GM18508 (cell line): ENCODE measurements around the gene TMEM238.

Experiments
- ATAC-seq: cut with Tn5 transposase; IDR thresholded peaks from one replicate; pipeline ENCODE4 v1.9.1; 2021; ENCODE audit warnings: moderate number of reproducible peaks; ENCODE audit not compliant: insufficient read depth, unreplicated experiment

The TMEM238 gene

DNA sequence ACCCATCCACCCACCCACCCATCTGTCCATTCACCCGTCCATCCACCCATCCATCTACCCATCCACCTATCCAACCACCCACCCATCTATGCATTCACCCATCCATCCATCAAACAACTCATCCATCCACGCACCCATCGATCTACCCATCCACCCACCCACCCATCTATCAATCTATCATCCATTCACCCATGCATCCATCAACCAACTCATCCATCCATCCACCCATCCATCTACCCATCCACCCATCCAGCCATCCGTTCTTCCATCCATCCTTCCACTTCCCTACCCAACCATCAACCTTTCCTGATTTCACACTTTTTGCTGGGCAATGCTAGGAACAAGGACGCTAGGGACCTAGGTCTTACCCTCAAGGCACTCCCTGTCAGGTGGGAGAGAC lies 2.1 kb downstream of the TMEM238 start:
- no peak for ATAC-seq

DNA sequence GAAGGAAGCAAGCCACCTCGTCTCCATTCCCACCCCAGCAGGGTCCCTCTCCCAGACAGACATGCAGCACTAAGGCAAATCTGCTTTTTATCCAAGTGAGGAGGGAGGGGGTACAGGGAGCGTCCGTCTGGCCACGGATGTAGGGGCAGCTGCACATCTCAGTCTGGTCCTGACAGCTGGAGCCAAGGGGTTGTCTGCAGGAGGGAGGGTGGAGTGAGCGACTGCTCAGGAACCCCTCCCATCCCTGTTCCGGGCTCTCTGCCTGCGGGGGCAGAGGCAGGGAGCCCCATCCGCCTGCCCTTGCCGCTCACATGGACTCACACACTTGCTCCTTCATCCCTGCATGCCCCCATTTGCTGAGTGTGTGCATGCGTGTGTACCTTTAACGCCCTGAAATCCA lies 4.9 kb downstream of the TMEM238 start:
- no peak for ATAC-seq

DNA sequence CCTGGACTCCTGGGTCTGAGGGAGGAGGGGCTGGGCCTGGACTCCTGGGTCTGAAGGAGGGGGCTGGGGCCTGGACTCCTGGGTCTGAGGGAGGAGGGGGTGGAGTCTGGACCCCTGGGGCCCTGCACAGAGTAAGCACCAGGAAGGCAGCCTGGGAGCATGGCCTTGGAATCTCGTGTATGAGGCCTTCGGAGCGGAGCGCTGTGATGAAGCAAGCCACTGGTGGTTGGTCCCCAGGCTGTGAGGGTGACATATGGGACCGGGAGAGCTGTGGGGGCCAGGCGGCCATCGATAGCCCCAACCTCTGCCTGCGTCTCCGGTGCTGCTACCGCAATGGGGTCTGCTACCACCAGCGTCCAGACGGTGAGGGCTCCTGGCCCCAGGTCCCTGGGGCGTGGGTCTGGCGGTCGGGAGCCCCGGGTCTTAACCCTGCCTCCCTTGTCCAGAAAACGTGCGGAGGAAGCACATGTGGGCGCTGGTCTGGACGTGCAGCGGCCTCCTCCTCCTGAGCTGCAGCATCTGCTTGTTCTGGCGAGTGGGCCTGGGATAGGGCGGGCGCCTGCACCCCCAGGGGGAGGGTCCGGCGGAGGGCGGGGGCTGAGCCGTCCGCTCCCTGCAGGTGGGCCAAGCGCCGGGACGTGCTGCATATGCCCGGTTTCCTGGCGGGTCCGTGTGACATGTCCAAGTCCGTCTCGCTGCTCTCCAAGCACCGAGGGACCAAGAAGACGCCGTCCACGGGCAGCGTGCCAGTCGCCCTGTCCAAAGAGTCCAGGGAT lies 6.5 kb downstream of the TMEM238 start:
- ATAC-seq: no peak

DNA sequence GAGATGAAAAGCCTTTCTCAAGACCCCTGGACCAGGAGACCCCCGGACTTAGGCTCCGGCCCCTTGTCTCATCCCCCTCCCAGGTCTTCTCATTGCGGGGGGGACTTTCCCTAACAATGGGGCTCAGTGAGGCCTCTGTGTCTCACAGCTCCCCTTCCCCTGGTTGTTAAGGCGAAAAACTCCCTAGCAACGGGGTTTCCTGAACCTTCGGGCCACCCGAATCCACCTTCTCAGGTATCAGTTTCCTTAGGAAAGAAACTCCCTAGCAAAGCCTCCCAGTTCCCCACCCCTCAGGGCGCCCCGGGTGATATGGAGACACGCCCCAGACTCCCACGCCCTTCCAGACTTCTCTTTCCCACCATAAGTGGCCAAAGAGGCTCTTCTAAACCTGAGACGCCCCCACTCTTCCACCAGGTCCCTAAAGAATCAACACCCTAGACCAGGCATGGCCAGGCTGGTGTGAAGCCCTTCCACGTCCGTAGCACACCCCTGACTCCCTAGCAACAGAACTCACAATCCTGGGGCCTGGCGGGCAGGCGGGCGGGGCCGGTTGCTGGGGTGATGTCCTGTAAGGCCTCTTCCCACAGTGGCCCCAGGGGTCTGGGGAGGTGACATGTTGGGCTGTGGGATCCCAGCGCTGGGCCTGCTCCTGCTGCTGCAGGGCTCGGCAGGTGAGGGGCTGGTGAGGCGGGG lies 7.7 kb downstream of the TMEM238 start, which contains the start of gene TMEM190:
TSS of gene TMEM190 (plus strand) at position 586 of the 693 bp plus-strand sequence. CDS start at position 614, 28 bp downstream.
- no peak for ATAC-seq

DNA sequence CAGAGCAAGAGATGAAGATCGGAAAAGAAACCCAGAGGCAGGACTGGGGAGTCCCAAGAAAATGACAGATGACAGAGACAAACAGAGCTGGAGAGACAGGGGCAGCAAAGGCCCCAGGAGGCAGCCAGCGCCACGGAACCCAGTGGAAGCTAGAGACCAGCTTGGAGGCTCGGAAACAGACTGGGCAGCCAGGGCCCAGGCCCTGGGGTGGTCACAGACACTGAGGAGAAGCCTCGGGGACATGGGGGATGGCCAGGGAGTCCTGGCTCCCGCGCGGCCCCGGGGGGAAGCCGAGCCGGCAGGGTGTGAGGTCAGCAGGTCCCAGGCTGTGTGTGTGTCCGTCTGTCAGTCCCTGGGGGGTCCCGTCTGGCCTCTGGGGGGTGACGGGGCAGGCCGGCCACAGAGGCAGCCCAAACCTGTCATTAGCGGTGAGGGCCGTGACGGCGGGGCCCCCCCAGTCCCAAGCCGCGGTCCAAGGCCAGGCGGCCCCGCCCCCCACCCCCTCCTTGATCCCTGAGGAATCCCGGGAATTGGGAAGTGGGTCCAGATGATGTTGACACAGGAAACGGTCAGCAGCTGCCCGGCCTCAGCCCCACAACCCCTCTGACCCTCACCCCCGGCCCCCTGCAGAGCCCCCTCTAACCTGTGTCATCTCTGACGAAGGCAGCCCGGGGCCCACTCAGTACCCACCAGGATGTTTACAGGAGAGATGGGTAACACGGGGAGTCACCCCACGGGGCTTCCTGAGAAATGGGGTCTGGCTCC lies 9.9 kb downstream of the TMEM238 start:
- no peak for ATAC-seq

DNA sequence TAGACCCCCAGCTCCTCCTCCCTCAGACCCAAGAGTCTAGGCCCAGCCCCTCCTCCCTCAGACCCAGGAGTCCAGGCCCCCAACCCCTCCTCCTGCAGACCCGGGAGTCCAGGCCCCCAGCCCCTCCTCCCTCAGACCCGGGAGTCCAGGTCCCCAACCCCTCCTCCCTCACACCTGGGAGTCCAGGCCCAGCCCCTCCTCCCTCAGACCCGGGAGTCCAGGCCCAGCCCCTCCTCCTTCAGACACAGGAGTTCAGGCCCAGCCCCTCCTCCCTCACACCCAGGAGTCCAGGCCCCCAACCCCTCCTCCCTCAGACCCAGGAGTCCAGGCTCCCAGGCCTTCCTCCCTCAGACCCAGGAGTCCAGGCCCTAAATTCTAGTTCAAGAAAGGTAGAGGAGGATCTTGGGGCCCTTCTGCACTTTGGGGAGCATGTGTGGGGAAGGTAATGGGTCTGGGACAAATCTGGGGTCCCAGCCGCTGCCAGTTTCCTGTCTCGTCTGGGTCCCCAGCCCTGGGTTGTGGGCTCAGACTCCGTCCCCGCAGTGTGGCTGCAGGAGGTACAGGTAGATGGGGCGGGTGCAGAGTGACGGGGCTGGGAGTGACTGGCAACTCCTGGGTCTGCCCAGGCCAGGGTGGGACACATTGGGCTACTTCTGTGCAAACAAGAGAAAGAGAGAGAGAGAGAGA lies 10.6 kb downstream of the TMEM238 start:
- ATAC-seq: no peak

DNA sequence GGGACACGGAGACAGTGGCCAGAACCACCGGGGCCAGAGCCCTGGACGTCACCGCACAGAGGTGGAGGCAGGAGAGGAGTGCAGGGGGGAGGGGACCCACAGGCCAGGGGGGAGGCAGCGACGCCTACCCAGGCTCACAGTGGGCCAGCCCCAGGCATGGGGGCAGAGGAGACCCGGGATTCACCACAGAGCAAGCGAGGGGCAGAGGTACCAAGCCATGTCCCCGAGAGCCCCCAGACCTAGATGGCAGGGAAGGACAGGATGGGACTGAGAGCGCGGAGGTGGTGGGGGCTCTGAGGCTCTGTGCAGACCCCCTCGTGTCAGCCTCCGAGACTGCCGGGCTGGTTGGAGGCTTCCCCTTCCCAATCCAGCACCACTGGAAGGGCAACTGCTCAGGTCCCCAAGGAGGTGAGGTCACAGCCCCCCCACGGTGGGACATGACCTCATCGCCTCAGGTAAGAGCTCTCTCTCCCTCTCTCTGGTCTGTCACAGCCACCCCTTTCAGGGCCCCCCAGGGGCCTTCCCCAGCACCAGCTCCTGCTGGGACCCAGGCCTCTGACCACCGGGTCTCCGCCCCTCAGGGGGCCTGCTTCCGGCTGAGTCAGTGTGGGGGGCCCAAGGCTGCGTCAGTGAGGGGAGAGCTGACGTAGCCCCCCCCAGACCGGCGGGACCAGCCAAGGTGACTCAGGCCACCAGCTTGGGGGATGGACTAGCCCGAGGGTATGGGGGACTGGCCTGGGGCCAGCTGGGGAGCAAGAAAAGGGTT lies 11.6 kb downstream of the TMEM238 start:
- ATAC-seq: no peak

DNA sequence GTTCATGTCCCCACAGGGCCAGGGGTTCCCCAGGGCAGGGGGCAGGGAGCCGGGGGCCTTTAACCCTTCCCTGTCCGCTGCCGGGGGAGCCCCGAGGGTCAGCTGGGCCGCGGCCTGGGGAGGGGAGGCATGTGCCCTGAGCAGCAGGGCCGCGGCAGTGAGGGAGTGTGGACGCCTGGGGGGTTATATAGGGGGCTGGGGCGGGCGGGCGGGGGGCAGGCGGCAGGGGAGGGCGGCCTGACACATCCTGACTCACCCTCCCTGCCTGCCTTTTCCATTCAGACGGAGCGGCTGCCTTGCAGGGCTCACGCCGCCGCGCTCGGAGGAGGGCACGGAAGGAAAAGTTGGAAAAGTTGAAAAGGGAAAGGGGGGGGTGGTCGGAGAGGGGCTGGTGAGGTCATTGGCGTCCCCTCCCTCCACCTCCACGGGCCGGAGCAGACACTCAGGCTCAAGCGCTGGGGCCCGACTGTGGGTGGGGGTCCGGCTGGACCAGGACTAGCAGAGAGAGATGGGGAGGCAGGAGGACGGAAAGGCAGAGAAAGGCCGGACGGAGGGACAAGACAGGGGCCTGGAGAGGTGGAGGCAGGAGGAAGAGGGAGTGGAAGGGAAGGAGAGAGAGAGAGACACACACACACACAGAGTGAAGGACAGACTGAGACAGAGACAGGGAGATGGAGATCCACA lies 13.6 kb downstream of the TMEM238 start, which contains the start of gene IL11:
TSS of gene IL11 (minus strand) at position 159 of the 684 bp plus-strand sequence. CDS start at position 6, 153 bp downstream.
- no peak for ATAC-seq

DNA sequence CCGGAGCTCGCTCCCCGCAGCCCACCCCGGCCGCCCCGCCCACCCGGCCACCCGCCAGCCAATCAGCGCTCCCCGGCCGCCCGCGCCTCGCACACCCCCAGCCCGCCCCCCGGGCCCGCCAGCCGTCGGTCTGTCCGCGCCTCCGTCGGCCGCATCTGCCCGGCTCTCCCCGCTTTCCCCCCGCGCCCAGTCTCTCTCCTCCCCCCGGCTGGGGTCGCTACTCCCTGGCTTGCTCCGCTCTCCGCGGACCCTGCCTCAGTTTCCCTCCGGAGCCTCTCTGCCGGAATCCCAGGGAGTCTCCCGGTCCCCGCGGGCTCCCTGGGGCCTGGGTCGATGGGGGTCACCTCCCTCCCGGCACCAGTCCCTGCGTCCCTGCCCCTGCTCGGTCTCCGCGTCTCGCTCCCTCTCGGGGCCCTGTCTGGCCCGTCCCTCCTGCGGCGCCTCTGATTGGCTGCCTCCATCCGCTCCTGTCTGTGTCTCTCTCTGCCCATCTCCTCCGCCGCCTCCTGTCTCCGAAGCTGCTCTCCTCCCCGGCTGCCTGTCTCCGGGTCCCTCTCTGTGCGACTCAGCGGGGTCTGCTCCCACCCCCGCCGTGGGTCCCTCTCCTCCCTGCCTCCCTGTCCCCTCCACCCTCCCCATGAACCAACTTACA lies 14.3 kb downstream of the TMEM238 start:
- no peak for ATAC-seq

DNA sequence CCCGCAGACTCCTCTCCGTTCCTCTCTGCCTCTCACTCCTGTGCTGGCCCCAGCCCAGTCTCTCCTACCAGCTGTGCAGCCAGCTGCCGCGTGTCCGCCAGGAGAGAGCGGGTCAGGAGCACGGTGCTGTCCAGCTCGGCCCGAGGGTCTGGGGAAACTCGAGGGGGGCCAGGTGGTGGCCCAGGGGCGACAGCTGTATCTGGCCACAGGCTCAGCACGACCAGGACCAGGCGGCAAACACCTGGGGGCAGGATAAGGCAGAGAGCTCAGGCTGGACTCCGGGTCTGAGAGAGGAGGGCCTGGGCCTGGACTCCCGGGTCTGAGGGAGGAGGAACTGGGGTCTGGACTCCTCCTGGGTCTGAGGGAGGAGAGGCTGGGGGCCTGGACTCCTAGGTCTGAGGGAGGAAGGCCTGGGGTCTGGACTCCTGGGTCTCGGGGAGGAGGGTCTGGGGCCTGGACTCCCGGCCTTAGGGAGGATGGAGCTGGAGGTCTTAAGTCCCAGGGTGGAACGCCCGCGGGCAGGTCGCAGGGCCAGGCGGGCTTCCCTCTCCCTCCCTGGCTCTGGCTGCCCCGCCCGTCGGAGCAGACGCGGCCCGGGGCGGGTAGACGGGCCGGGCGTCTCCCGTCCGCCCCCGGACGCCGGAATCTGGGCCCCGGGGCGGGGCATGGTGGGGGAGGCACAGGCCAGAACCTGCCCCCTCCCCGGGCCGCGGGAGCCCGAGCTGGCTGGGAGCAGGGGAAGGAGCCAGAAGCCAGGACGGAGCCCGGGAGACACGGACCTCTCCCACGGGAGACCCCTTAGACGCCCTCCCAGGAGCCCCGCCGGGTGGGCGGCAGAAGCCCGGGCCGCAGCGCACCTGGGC lies 15.2 kb downstream of the TMEM238 start:
- ATAC-seq: no peak

DNA sequence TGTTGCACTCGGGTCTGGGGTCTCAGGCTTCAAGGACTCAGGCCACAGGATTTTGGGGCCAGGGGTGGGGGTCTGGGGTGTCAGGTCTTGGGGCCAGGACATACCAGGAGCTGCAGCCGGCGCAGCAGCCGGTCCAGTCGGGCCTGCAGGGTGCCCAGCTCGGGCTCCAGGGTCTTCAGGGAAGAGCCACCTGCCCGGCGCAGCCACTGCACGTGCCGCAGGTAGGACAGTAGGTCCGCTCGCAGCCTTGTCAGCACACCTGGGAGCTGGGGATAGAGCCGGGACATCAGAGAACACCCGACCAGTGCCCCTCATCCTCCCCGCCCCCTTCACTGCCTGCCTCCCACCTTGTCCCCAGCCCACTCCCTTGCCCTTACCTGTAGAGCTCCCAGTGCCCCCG lies 16.0 kb downstream of the TMEM238 start:
- no peak for ATAC-seq

DNA sequence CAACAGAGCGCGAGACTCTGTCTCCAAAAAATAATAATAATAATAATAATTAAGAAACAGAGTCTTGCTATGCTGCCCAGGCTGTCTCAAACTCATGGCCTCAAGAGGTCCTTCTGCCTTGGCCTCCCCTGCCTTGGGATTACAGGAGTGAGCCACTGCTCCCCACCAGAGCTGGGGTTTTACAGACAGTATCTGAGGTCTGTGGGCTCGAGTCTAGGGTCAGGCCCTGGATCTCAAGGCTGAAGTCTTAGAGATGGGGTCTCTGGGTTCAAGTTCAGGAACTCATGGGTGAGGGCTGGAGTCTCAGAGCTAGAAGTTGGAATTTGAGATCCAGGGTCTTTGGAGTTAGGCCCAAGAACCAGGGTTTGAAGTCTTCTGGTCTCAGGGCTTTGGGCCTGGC lies 17.3 kb downstream of the TMEM238 start:
- no peak for ATAC-seq

DNA sequence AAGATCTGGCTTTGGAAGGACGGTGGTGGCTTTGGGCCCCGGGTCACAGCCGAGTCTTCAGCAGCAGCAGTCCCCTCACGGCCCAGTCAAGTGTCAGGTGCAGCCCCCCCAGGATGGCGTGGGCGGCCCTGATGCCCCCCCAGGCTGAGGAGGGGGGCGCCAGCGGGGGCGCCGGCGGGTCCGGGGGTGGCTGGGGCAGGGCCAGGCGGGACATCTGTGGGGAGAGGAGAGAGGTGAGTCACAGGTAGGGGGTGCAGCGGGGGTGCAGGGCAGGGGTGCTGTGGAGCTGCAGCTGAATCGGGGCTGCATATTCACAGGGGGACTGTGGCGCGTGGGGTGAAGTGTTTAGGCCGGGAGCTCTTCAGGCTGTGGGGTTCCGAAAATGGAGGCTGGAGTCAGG lies 18.1 kb downstream of the TMEM238 start:
- ATAC-seq: no peak

DNA sequence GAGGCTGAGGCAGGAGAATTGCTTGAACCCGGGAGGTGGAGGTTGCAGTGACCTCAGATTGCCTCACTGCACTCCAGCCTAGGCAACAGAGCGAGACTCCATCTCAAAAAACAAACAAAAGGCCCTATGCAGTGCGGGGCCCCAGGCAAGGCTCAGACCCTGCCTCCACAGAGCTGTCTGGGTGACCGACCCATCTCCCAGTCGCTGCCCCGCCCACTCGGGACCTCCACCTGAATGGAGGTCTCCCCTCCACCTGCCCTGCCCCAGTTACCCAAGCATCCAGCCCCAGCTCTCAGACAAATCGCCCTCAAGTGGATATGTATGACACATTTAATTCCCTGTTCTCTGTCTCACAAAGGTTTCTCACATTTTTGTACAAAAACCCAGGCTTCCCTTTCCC lies 18.8 kb downstream of the TMEM238 start:
- ATAC-seq: no peak

DNA sequence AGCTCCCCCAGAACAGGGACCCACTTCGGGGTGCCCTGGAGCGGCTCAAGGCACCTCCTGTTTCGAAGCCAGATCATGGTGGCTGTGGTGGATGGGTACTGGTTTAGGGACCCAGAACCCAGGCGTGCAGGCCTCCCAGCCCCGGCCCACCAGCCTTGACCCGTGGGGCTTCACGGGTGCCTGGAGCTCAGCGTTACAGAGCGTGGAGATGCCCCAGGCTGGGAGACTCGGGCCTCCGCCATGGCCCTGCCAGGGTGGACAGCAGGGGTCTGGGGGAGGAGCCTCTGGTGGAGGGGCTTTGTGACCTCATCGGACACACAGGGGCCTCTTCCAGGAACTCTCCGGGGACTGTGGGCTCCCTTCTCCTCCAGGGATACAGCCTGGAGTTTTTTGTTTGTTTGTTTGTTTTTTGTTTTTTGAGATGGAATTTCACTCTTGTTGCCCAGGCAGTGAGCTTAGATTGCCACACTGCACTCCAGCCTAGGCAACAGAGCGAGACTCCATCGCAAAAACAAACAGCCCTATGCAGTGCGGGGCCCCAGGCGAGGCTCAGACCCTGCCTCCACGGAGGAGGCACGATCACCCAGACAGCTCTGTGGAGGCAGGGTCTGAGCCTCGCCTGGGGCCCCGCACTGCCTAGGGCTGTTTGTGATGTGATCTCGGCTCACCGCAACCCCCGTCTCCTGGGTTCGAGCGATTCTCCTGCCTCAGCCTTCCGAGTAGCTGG lies 20.9 kb downstream of the TMEM238 start, which contains the start of gene GARIN5B:
TSS of gene GARIN5B (minus strand) at position 271 of the 727 bp plus-strand sequence. CDS start at position 77, 194 bp downstream.
- ATAC-seq: no peak

DNA sequence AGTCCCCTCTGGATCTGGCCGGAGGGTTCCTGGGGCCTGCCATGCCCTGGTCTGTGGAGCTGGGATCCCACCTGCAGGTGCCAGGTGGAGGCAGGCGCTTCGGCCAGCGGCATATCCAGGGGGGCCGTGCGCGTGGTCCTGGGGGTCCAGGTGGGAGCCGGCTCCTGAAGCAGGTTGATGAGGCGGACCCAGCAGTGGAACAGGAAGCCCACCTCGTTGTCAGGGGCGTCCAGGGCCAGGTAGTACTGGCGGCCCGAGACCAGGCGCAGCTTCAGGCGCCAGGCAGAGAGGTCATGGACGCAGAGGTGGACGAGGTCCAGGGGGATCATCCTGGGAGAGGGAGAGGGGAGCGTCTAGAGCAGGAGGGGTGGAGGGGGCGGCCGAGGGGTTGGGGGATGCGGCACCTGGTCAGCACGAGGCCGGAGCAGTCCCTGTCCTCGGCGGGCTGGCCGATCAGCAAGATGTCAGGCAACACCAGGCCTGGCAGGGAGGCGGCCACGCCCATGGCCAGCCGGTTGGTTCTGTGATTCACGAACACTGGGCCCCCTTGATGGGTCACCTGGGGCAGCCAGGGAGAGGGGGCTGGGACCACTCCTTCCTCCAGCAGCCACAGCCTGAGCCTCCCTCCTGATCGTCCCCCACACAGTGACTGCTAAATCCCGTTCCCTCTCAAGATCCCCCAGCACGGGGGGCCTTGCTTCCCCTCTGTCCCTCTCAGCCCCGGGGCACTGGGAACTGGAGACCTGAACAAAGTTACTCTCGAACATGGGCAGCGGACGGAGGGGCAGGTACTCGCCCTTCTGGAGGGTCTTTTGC lies 21.7 kb downstream of the TMEM238 start:
- no peak for ATAC-seq
